Measurements from ENCODE around the gene CRYBG1. TPM values are rescaled to one million over a fixed set of nuclear protein-coding genes. Genes with fewer than 3 reads are reported as not detected.

Gene CRYBG1
- polyA plus RNA-seq, 2 of the 4 experiments (the other 2 are of a cell fraction), result 0.31 to 0.37 TPM

DNA sequence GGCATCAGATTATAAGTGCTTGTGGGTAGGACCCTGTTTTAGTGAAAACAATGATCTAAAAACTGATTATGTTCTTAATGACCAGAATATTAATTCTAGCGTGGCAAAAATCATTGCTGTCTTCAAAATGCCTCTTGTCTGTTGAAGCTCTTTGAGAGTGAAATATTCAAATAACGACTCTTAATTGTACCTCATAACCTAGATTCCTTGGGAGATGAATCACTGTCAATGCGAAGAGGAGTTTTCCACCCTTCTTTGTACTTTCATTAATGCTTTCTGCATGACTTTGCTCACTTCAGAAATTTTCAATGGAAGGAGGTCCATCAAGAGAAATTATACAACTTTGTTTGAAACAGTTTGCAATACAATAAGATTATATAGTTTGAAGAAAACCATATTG is 71.5 kb downstream of the CRYBG1 start (continued):
- TF ChIP-seq, protein P1, sequence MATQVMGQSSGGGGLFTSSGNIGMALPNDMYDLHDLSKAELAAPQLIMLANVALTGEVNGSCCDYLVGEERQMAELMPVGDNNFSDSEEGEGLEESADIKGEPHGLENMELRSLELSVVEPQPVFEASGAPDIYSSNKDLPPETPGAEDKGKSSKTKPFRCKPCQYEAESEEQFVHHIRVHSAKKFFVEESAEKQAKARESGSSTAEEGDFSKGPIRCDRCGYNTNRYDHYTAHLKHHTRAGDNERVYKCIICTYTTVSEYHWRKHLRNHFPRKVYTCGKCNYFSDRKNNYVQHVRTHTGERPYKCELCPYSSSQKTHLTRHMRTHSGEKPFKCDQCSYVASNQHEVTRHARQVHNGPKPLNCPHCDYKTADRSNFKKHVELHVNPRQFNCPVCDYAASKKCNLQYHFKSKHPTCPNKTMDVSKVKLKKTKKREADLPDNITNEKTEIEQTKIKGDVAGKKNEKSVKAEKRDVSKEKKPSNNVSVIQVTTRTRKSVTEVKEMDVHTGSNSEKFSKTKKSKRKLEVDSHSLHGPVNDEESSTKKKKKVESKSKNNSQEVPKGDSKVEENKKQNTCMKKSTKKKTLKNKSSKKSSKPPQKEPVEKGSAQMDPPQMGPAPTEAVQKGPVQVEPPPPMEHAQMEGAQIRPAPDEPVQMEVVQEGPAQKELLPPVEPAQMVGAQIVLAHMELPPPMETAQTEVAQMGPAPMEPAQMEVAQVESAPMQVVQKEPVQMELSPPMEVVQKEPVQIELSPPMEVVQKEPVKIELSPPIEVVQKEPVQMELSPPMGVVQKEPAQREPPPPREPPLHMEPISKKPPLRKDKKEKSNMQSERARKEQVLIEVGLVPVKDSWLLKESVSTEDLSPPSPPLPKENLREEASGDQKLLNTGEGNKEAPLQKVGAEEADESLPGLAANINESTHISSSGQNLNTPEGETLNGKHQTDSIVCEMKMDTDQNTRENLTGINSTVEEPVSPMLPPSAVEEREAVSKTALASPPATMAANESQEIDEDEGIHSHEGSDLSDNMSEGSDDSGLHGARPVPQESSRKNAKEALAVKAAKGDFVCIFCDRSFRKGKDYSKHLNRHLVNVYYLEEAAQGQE (IDR thresholded peaks at IDR 0.05), result no peak
- TF ChIP-seq, protein P2, sequence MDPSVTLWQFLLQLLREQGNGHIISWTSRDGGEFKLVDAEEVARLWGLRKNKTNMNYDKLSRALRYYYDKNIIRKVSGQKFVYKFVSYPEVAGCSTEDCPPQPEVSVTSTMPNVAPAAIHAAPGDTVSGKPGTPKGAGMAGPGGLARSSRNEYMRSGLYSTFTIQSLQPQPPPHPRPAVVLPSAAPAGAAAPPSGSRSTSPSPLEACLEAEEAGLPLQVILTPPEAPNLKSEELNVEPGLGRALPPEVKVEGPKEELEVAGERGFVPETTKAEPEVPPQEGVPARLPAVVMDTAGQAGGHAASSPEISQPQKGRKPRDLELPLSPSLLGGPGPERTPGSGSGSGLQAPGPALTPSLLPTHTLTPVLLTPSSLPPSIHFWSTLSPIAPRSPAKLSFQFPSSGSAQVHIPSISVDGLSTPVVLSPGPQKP (IDR thresholded peaks at IDR 0.05; ENCODE audit: low read depth, low read length), result no peak
- TF ChIP-seq, protein P3, sequence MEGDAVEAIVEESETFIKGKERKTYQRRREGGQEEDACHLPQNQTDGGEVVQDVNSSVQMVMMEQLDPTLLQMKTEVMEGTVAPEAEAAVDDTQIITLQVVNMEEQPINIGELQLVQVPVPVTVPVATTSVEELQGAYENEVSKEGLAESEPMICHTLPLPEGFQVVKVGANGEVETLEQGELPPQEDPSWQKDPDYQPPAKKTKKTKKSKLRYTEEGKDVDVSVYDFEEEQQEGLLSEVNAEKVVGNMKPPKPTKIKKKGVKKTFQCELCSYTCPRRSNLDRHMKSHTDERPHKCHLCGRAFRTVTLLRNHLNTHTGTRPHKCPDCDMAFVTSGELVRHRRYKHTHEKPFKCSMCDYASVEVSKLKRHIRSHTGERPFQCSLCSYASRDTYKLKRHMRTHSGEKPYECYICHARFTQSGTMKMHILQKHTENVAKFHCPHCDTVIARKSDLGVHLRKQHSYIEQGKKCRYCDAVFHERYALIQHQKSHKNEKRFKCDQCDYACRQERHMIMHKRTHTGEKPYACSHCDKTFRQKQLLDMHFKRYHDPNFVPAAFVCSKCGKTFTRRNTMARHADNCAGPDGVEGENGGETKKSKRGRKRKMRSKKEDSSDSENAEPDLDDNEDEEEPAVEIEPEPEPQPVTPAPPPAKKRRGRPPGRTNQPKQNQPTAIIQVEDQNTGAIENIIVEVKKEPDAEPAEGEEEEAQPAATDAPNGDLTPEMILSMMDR (IDR thresholded peaks at IDR 0.05), result no peak

DNA sequence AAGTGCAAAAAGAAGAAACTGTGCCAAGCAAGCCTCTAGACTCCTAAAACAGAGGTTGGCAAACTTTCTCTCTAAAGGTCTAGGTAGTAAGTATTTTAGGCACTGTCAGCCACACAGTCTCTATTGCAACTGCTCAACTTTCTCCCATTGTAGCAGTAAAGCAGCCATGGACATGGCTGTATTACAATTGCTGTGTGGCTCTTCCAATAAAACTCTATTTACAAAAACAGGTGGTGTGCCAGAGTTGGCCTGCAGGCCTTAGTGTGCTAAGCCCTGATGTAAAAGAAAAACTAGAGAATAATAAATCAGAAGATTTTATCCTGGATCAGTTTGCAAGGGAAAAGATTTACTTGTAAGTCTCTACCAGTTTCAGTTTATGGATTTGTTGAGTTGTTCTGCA is 74.0 kb downstream of the CRYBG1 start:
- H3K4me2 ChIP-seq, result no peak overlapping the region
- POLR2A ChIA-PET, result no interaction called here
- H3K4me3 ChIP-seq, result no peak overlapping the region
- ATAC-seq, result no peak
- FAIRE-seq, result no peak
- CTCF ChIA-PET, result interaction anchor here (1.3 kb wide), 1 partner anchor 132 kb away, joined by 4 read pairs; no protein-coding TSS in a partner anchor
- no peak for DNase-seq (ENCODE audit: low read depth in 1 of 2, low spot score in 1 of 2)
- no peak for TF ChIP-seq CBX8 (IDR thresholded peaks at IDR 0.05)
- TF ChIP-seq POLR2AphosphoS2 (conservative IDR thresholded peaks at IDR 0.05; ENCODE audit: low read length), result no peak
- TF ChIP-seq HDAC2 (IDR thresholded peaks at IDR 0.05), result no peak
- TF ChIP-seq, protein P4, sequence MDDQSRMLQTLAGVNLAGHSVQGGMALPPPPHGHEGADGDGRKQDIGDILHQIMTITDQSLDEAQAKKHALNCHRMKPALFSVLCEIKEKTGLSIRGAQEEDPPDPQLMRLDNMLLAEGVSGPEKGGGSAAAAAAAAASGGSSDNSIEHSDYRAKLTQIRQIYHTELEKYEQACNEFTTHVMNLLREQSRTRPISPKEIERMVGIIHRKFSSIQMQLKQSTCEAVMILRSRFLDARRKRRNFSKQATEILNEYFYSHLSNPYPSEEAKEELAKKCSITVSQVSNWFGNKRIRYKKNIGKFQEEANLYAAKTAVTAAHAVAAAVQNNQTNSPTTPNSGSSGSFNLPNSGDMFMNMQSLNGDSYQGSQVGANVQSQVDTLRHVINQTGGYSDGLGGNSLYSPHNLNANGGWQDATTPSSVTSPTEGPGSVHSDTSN (IDR thresholded peaks at IDR 0.05), result no peak
- no peak for TF ChIP-seq PHF8 (IDR thresholded peaks at IDR 0.05; ENCODE audit: borderline replicate concordance, low read depth)
- TF ChIP-seq, protein P5, sequence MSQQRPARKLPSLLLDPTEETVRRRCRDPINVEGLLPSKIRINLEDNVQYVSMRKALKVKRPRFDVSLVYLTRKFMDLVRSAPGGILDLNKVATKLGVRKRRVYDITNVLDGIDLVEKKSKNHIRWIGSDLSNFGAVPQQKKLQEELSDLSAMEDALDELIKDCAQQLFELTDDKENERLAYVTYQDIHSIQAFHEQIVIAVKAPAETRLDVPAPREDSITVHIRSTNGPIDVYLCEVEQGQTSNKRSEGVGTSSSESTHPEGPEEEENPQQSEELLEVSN (IDR thresholded peaks at IDR 0.05; ENCODE audit: borderline replicate concordance, low read depth), result no peak
- TF ChIP-seq, protein P6, sequence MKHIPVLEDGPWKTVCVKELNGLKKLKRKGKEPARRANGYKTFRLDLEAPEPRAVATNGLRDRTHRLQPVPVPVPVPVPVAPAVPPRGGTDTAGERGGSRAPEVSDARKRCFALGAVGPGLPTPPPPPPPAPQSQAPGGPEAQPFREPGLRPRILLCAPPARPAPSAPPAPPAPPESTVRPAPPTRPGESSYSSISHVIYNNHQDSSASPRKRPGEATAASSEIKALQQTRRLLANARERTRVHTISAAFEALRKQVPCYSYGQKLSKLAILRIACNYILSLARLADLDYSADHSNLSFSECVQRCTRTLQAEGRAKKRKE (CRISPR knock-in tag; IDR thresholded peaks at IDR 0.05; ENCODE audit: low read depth), result no peak
- no peak for TF ChIP-seq ZC3H11A (IDR thresholded peaks at IDR 0.05)
- TF ChIP-seq, protein P7, sequence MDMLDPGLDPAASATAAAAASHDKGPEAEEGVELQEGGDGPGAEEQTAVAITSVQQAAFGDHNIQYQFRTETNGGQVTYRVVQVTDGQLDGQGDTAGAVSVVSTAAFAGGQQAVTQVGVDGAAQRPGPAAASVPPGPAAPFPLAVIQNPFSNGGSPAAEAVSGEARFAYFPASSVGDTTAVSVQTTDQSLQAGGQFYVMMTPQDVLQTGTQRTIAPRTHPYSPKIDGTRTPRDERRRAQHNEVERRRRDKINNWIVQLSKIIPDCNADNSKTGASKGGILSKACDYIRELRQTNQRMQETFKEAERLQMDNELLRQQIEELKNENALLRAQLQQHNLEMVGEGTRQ (IDR thresholded peaks at IDR 0.05), result no peak
- no peak for TF ChIP-seq JUNB (IDR thresholded peaks at IDR 0.05)
- no peak for TF ChIP-seq KDM1A (IDR thresholded peaks at IDR 0.05; ENCODE audit: low read depth)
- no peak for TF ChIP-seq TFCP2L1 (CRISPR knock-in tag; IDR thresholded peaks at IDR 0.05)
- TF ChIP-seq HOXA7 (CRISPR knock-in tag; IDR thresholded peaks at IDR 0.05), result no peak
- no peak for TF ChIP-seq FOXS1 (CRISPR knock-in tag; IDR thresholded peaks at IDR 0.05)
- no peak for TF ChIP-seq MYC (IDR thresholded peaks at IDR 0.05; ENCODE audit: borderline replicate concordance, low read length)
- no peak for TF ChIP-seq EHMT2 (IDR thresholded peaks at IDR 0.05; ENCODE audit: low read depth)
- no peak for TF ChIP-seq NR3C1 (IDR thresholded peaks at IDR 0.05)
- TF ChIP-seq CHD4 (IDR thresholded peaks at IDR 0.05; ENCODE audit: borderline replicate concordance), result no peak
- no peak for TF ChIP-seq RNF2 (IDR thresholded peaks at IDR 0.05; ENCODE audit: borderline replicate concordance, low read depth)
- no peaks in the 10 kb centered on the region for H3K4me1 ChIP-seq
- H3K27ac ChIP-seq, result no peak overlapping the region
- H3K9me3 ChIP-seq, result no peaks in the 10 kb centered on the region

All from A549 (cell line).